ENCODE results near the gene ARHGEF4.

DNA sequence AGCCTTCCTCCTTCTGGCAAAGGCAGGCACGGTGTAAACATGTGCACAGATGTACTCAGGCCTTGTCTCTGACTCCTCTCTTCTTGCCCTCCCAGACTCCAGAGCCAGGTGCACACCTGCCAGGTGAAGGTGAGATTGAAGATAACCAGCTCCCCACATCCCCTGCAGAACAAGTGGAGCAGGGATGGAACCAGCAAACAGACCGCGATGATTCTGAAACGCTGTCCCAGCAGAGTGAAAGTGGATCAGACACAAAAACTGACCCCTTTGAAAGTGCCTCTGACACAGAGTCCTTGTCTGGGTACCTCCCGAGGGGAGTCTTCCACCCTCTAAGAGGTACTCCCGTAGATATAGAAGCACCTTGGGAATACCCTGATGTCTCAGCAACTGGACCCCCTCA, 77.2 kb downstream of the ARHGEF4 start:
- TF ChIP-seq, protein P1, sequence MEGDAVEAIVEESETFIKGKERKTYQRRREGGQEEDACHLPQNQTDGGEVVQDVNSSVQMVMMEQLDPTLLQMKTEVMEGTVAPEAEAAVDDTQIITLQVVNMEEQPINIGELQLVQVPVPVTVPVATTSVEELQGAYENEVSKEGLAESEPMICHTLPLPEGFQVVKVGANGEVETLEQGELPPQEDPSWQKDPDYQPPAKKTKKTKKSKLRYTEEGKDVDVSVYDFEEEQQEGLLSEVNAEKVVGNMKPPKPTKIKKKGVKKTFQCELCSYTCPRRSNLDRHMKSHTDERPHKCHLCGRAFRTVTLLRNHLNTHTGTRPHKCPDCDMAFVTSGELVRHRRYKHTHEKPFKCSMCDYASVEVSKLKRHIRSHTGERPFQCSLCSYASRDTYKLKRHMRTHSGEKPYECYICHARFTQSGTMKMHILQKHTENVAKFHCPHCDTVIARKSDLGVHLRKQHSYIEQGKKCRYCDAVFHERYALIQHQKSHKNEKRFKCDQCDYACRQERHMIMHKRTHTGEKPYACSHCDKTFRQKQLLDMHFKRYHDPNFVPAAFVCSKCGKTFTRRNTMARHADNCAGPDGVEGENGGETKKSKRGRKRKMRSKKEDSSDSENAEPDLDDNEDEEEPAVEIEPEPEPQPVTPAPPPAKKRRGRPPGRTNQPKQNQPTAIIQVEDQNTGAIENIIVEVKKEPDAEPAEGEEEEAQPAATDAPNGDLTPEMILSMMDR (IDR thresholded peaks at IDR 0.05) = no peak
- TF ChIP-seq POLR2A (IDR thresholded peaks at IDR 0.05) (no peak), EP300 (IDR thresholded peaks at IDR 0.05) (no peak)

Measured in sigmoid colon (tissue), 4 donors.